H9 (cell line): ENCODE results near the gene ADGRD1. TPM values are rescaled to one million over a fixed set of nuclear protein-coding genes. Genes with fewer than 3 reads are reported as not detected.

ENCODE experiments used
- DNase-seq: peaks from one replicate; pipeline ENCODE4 v3.0.0-alpha.2; 2017
- H2AFZ ChIP-seq: one replicate; pipeline ENCODE4 v1.6.1; 2013; ENCODE audit warnings: mild to moderate bottlenecking, low read length, control low read depth, moderate library complexity
- H2AK5ac ChIP-seq: 2 replicates; pipeline ENCODE4 v1.6.1; 2013; ENCODE audit warnings: low read length, control low read depth, mixed read lengths; ENCODE audit not compliant: insufficient read length
- H2BK120ac ChIP-seq: one replicate; pipeline ENCODE4 v1.6.1; 2013; ENCODE audit warnings: low read depth, mild to moderate bottlenecking, low read length, control low read depth, inconsistent platforms; ENCODE audit not compliant: poor library complexity, severe bottlenecking
- H2BK12ac ChIP-seq: 2 replicates; pipeline ENCODE4 v1.6.1; 2013; ENCODE audit warnings: low read length, control low read depth, mixed read lengths, low read depth; ENCODE audit not compliant: insufficient read length
- H2BK15ac ChIP-seq: 2 replicates; pipeline ENCODE4 v1.6.1; 2013; ENCODE audit warnings: low read depth, low read length, control low read depth
- H2BK20ac ChIP-seq: one replicate; pipeline ENCODE4 v1.6.1; 2013; ENCODE audit warnings: low read depth, mild to moderate bottlenecking, low read length, control low read depth, inconsistent platforms; ENCODE audit not compliant: poor library complexity, severe bottlenecking
- H2BK5ac ChIP-seq: 2 replicates; pipeline ENCODE4 v1.6.1; 2013; ENCODE audit warnings: low read length, control low read depth, mixed read lengths; ENCODE audit not compliant: insufficient read length
- H3K14ac ChIP-seq: 2 replicates; pipeline ENCODE4 v1.6.1; 2013; ENCODE audit warnings: low read length, control low read depth; ENCODE audit not compliant: insufficient read depth
- H3K18ac ChIP-seq: 2 replicates; pipeline ENCODE4 v1.6.1; 2013; ENCODE audit warnings: low read depth, mild to moderate bottlenecking, mixed read lengths, low read length, control low read depth; ENCODE audit not compliant: insufficient read length
- H3K23ac ChIP-seq: 2 replicates; pipeline ENCODE4 v1.6.1; 2013; ENCODE audit warnings: low read length, control low read depth, mixed read lengths, low read depth; ENCODE audit not compliant: insufficient read length
- H3K23me2 ChIP-seq: 2 replicates; pipeline ENCODE4 v1.6.1; 2013; ENCODE audit warnings: low read depth, mild to moderate bottlenecking, mixed read lengths, low read length, control low read depth; ENCODE audit not compliant: insufficient read length, poor library complexity, severe bottlenecking
- H3K27ac ChIP-seq: 2 replicates; pipeline ENCODE4 v1.5.1; 2013; ENCODE audit warnings: low read length, control low read depth, mixed read lengths, low read depth; ENCODE audit not compliant: insufficient read length
- H3K27me3 ChIP-seq: 2 replicates; pipeline ENCODE4 v1.6.1; 2013; ENCODE audit warnings: low read length, control low read depth, inconsistent platforms; ENCODE audit not compliant: insufficient read depth
- H3K4ac ChIP-seq: 2 replicates; pipeline ENCODE4 v1.6.1; 2013; ENCODE audit warnings: low read depth, mild to moderate bottlenecking, control low read depth, inconsistent platforms, low read length, moderate library complexity
- H3K4me1 ChIP-seq: 2 replicates; pipeline ENCODE4 v1.6.1; 2013; ENCODE audit warnings: low read length, control low read depth, inconsistent platforms; ENCODE audit not compliant: insufficient read depth
- H3K4me2 ChIP-seq: 2 replicates; pipeline ENCODE4 v1.6.1; 2013; ENCODE audit warnings: low read length, control low read depth, mixed read lengths; ENCODE audit not compliant: insufficient read length, insufficient read depth
- H3K56ac ChIP-seq: 2 replicates; pipeline ENCODE4 v1.6.1; 2013; ENCODE audit warnings: low read depth, mild to moderate bottlenecking, mixed read lengths, low read length, control low read depth; ENCODE audit not compliant: insufficient read length
- H3K79me1 ChIP-seq: 2 replicates; pipeline ENCODE4 v1.6.1; 2013; ENCODE audit warnings: low read depth, mild to moderate bottlenecking, moderate library complexity, low read length, control low read depth, inconsistent platforms; ENCODE audit not compliant: insufficient read depth, poor library complexity, severe bottlenecking
- H3K79me2 ChIP-seq: 2 replicates; pipeline ENCODE4 v1.6.1; 2013; ENCODE audit warnings: low read length, control low read depth, inconsistent platforms; ENCODE audit not compliant: insufficient read depth
- H3K9ac ChIP-seq: 2 replicates; pipeline ENCODE4 v1.6.1; 2013; ENCODE audit warnings: low read length, control low read depth, mixed read lengths; ENCODE audit not compliant: insufficient read length; ENCODE audit errors: extremely low read depth
- H3K9me3 ChIP-seq: one replicate; pipeline ENCODE4 v1.6.1; 2013; ENCODE audit warnings: low read depth, low read length, inconsistent platforms; ENCODE audit not compliant: control insufficient read depth
- H3T11ph ChIP-seq: one replicate; pipeline ENCODE4 v1.6.1; 2013; ENCODE audit warnings: mild to moderate bottlenecking, low read length, control low read depth, inconsistent platforms
- H4K20me1 ChIP-seq: one replicate; pipeline ENCODE4 v1.6.1; 2013; ENCODE audit not compliant: control insufficient read depth, insufficient read length, insufficient read depth
- H4K5ac ChIP-seq: 2 replicates; pipeline ENCODE4 v1.6.1; 2013; ENCODE audit warnings: low read depth, mild to moderate bottlenecking, mixed read lengths, low read length, control low read depth; ENCODE audit not compliant: insufficient read length
- H4K8ac ChIP-seq: replicated peaks from 2 replicates; pipeline ENCODE4 v1.6.1; 2013; ENCODE audit warnings: low read length, control low read depth, mixed read lengths, low read depth; ENCODE audit not compliant: insufficient read length
- H4K91ac ChIP-seq: 2 replicates; pipeline ENCODE4 v1.6.1; 2013; ENCODE audit warnings: low read depth, mild to moderate bottlenecking, moderate library complexity, mixed read lengths, low read length, control low read depth; ENCODE audit not compliant: insufficient read length
- H3K27ac Mint-ChIP-seq, 3 experiments: 2 replicates in 2 of 3; 3 replicates in 1 of 3; pipeline ENCODE4 v1.8.0; 2020 to 2021; ENCODE audit warnings: mixed read lengths in 3 of 3, mild to moderate bottlenecking in 1 of 3, moderate library complexity in 1 of 3
- H3K27me3 Mint-ChIP-seq: 2 replicates; pipeline ENCODE4 v1.8.0; 2021; ENCODE audit warnings: low read depth, mild to moderate bottlenecking, moderate library complexity, mixed read lengths
- H3K36me3 Mint-ChIP-seq, 3 experiments: 2 replicates in 2 of 3; 3 replicates in 1 of 3; pipeline ENCODE4 v1.8.0; 2020 to 2021; ENCODE audit warnings: low read depth in 3 of 3, mixed read lengths in 3 of 3; ENCODE audit not compliant: insufficient read depth in 1 of 3
- H3K4me1 Mint-ChIP-seq, 2 experiments: 2 replicates each; pipeline ENCODE4 v1.8.0; 2020; ENCODE audit warnings: mixed read lengths in 2 of 2
- H3K4me3 Mint-ChIP-seq, 2 experiments: 2 replicates in 1 of 2; 3 replicates in 1 of 2; pipeline ENCODE4 v1.8.0; 2020 to 2021; ENCODE audit warnings: mild to moderate bottlenecking in 2 of 2, mixed read lengths in 2 of 2, moderate library complexity in 1 of 2
- H3K9me3 Mint-ChIP-seq, 2 experiments: 2 replicates in 1 of 2; 3 replicates in 1 of 2; pipeline ENCODE4 v1.8.0; 2020; ENCODE audit warnings: mild to moderate bottlenecking in 2 of 2, mixed read lengths in 2 of 2, moderate library complexity in 1 of 2
- WGBS: extraction: QIAGEN DNeasy Blood & Tissue Kit; methylation state at CpG from one replicate; pipeline ENCODE4 v1.1.7; 2013; ENCODE audit warnings: missing lambda C conversion rate, low lambda C conversion rate, mixed read lengths; ENCODE audit not compliant: insufficient read length; ENCODE audit errors: extremely low coverage; 5-methylcytosine and 5-hydroxymethylcytosine counted together
- total RNA-seq: library from RNA; stranded (reverse); gene quantifications from 2 replicates; pipeline ENCODE4 v1.2.1, GENCODE V29; 2021
- TF ChIP-seq, protein P1 (sequence below): fragments of 200-600 bp; sonication (generic); conservative IDR thresholded peaks from 3 replicates; pipeline ENCODE4 v1.8.0; 2021; ENCODE audit warnings: antibody characterized with exemption, mild to moderate bottlenecking

The ADGRD1 gene
- total RNA-seq, 1 experiment from 2014 or later: 0.52 TPM

- no peak overlapping the region for H4K91ac ChIP-seq
- no peak overlapping the region for H3K4ac ChIP-seq
- H3K14ac ChIP-seq: no peak overlapping the region
- no peaks in the 10 kb centered on the region for H3K27me3 ChIP-seq
- no peak overlapping the region for H3K4me2 ChIP-seq
- no peaks in the 10 kb centered on the region for H3K4me1 ChIP-seq
- no CpG with 5 or more reads among the region's 26 CpGs for WGBS
- no peaks in the 10 kb centered on the region for H3K79me2 ChIP-seq
- no peaks in the 10 kb centered on the region for H3K9me3 ChIP-seq
- H3K23me2 ChIP-seq: no peaks in the 10 kb centered on the region
- no peak overlapping the region for H2BK120ac ChIP-seq
- TF ChIP-seq, protein P1, sequence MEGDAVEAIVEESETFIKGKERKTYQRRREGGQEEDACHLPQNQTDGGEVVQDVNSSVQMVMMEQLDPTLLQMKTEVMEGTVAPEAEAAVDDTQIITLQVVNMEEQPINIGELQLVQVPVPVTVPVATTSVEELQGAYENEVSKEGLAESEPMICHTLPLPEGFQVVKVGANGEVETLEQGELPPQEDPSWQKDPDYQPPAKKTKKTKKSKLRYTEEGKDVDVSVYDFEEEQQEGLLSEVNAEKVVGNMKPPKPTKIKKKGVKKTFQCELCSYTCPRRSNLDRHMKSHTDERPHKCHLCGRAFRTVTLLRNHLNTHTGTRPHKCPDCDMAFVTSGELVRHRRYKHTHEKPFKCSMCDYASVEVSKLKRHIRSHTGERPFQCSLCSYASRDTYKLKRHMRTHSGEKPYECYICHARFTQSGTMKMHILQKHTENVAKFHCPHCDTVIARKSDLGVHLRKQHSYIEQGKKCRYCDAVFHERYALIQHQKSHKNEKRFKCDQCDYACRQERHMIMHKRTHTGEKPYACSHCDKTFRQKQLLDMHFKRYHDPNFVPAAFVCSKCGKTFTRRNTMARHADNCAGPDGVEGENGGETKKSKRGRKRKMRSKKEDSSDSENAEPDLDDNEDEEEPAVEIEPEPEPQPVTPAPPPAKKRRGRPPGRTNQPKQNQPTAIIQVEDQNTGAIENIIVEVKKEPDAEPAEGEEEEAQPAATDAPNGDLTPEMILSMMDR: no peak
- no peak overlapping the region for H2BK20ac ChIP-seq
- no peak overlapping the region for H3K23ac ChIP-seq
- no peaks in the 10 kb centered on the region for H4K20me1 ChIP-seq
- no peaks in the 10 kb centered on the region; a peak in 1 of 7 replicates for H3K36me3 Mint-ChIP-seq
- H2BK12ac ChIP-seq: no peak overlapping the region
- no peak overlapping the region for H3K18ac ChIP-seq
- no peaks in the 10 kb centered on the region for H3K9me3 Mint-ChIP-seq
- no peak overlapping the region for H2AK5ac ChIP-seq
- no peak overlapping the region for H2AFZ ChIP-seq
- no peaks in the 10 kb centered on the region for H3K79me1 ChIP-seq
- H3K4me1 Mint-ChIP-seq: peaks cover 0 to 5% of the 10 kb centered on the region in 2 experiments; a peak in 2 of 4 replicates
- H3K9ac ChIP-seq: no peak overlapping the region
- peaks cover 2% of the 10 kb centered on the region for H3K27me3 Mint-ChIP-seq
- no peak overlapping the region for H3K56ac ChIP-seq
- H3T11ph ChIP-seq: no peak overlapping the region
- no peak overlapping the region for H3K27ac ChIP-seq
- H3K4me3 Mint-ChIP-seq: no peak overlapping the region
- H4K8ac ChIP-seq: no peak overlapping the region
- no peak overlapping the region; a peak in 1 of 7 replicates for H3K27ac Mint-ChIP-seq
- H2BK15ac ChIP-seq: no peak overlapping the region
- DNase-seq: no peak
- H2BK5ac ChIP-seq: no peak overlapping the region
- H4K5ac ChIP-seq: no peak overlapping the region
Observed at GRCh38 chr12:131008131-131008912, 54.6 kb downstream of the ADGRD1 start.
